SK-N-SH treated with all-trans-retinoic acid at 6 μM for 48 hours (cell line): ENCODE measurements around the gene MYCBP2.

Experiments
- ARNTL ChIP-seq: fragments of 450-650 bp; formaldehyde crosslinking; IDR thresholded peaks from 2 replicates; pipeline ENCODE4 v1.5.0; 2020; ENCODE audit warnings: low read depth, mild to moderate bottlenecking, moderate library complexity, borderline replicate concordance
- BACH2 ChIP-seq: fragments of 250-450 bp; sonication (Bioruptor Pico); IDR thresholded peaks from 2 replicates; pipeline ENCODE4 v1.9.0; 2021; ENCODE audit warnings: mild to moderate bottlenecking, borderline replicate concordance
- ISL1 ChIP-seq: fragments of 250-450 bp; sonication (Bioruptor Pico); IDR thresholded peaks from 2 replicates; pipeline ENCODE4 v2.1.2; 2022; ENCODE audit warnings: mild to moderate bottlenecking, moderate library complexity
- OSR1 ChIP-seq: fragments of 250-450 bp; sonication (Bioruptor Pico); IDR thresholded peaks from 2 replicates; pipeline ENCODE4 v1.8.0; 2022; ENCODE audit warnings: moderate library complexity, mild to moderate bottlenecking, inconsistent platforms
- RARB ChIP-seq: fragments of 250-450 bp; sonication (Bioruptor Pico); IDR thresholded peaks from 2 replicates; pipeline ENCODE4 v1.8.0; 2021; ENCODE audit warnings: mild to moderate bottlenecking, moderate library complexity
- SNAI2 ChIP-seq: fragments of 250-450 bp; sonication (Bioruptor Pico); IDR thresholded peaks from 2 replicates; pipeline ENCODE4 v1.5.0; 2020; ENCODE audit warnings: mild to moderate bottlenecking, moderate library complexity
- TOX ChIP-seq: fragments of 250-450 bp; sonication (Bioruptor Pico); IDR thresholded peaks from 2 replicates; pipeline ENCODE4 v1.8.0; 2021; ENCODE audit warnings: mild to moderate bottlenecking, moderate library complexity, borderline replicate concordance
- TSHZ2 ChIP-seq: fragments of 250-450 bp; sonication (Bioruptor Pico); IDR thresholded peaks from 2 replicates; pipeline ENCODE4 v1.5.0; 2020; ENCODE audit warnings: mild to moderate bottlenecking, moderate library complexity
- ZC3H10 ChIP-seq: fragments of 250-450 bp; sonication (Bioruptor Pico); IDR thresholded peaks from 2 replicates; pipeline ENCODE4 v1.5.1; 2021; ENCODE audit warnings: mild to moderate bottlenecking, moderate library complexity
- ZNF70 ChIP-seq: fragments of 450-650 bp; formaldehyde crosslinking; IDR thresholded peaks from 2 replicates; pipeline ENCODE4 v1.5.0; 2020; ENCODE audit warnings: mild to moderate bottlenecking, moderate library complexity
- TF ChIP-seq, protein P1 (sequence below): fragments of 250-450 bp; sonication (Bioruptor Pico); IDR thresholded peaks from 2 replicates; pipeline ENCODE4 v1.8.0; 2020; ENCODE audit warnings: mild to moderate bottlenecking, moderate library complexity, borderline replicate concordance

DNA sequence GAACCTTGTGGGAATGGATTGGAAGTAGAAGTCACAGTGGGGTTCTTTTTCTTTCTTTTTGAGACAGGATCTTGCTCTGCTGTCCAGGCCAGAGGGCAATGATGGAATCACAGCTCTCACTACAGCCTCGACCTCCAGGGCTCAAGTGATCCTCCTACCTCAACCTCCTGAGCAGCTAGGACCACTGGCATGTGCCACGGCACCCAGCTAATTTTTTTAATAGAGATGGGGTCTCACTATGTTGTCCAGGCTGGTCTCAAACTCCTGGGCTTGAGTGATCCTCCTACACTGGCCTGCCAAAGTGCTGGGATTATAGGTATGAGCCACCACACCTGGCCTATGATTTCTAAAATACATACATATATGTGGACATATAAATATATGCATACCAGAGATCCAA lies 111.4 kb downstream of the MYCBP2 start:
- TF ChIP-seq ZC3H10 (CRISPR knock-in tag) (no peak), RARB (CRISPR knock-in tag) (no peak), ISL1 (CRISPR knock-in tag) (no peak), OSR1 (CRISPR knock-in tag) (no peak), ARNTL (CRISPR knock-in tag) (no peak), BACH2 (CRISPR knock-in tag) (no peak), TOX (no peak), ZNF70 (CRISPR knock-in tag) (no peak), SNAI2 (CRISPR knock-in tag) (no peak), TSHZ2 (CRISPR knock-in tag) (no peak)
- TF ChIP-seq, protein P1, sequence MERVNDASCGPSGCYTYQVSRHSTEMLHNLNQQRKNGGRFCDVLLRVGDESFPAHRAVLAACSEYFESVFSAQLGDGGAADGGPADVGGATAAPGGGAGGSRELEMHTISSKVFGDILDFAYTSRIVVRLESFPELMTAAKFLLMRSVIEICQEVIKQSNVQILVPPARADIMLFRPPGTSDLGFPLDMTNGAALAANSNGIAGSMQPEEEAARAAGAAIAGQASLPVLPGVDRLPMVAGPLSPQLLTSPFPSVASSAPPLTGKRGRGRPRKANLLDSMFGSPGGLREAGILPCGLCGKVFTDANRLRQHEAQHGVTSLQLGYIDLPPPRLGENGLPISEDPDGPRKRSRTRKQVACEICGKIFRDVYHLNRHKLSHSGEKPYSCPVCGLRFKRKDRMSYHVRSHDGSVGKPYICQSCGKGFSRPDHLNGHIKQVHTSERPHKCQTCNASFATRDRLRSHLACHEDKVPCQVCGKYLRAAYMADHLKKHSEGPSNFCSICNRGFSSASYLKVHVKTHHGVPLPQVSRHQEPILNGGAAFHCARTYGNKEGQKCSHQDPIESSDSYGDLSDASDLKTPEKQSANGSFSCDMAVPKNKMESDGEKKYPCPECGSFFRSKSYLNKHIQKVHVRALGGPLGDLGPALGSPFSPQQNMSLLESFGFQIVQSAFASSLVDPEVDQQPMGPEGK = no peak
